ENCODE measurements around the gene NXN.

DNA sequence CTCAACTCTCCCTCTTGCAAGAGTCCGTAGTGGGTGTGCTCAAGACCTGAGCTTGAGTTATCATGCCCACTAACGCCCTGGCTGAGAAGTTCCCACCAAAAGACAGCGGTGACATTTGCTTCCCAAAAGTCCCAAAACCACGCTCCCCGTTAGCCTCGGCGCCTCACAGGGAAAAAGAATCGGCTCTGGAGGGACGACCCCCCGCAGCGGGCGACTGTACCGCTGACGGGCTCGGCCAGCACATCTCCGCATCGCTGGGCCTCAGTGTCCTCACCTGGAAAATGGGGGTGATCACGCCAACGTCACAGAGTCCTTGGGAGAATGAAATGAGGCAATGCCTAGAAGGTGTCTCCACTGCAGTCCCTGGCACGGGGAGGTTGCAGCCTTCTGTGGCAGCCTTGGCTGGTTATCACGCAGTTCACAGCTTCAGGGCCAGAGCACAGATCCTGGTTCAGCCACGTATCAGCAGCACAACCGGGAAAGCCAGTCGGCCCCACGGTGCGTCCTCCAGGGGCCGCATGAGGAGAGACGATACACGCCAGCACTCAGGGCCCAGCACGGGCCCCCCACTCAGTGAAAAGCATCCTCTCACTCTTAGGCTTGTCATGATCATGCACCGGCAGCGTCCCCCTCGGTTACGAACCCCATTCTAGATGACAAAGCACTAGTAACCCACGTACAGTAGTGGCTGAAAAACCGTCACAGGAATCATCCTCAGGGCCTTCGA is 32.9 kb downstream of the NXN start:
- TF ChIP-seq EZH2 (IDR thresholded peaks at IDR 0.05; ENCODE audit: insufficient read depth, poor library complexity, severe bottlenecking) (no peak), EZH2phosphoT487 (IDR thresholded peaks at IDR 0.05; ENCODE audit: insufficient read depth, low read depth) (no peak)

All from GM23248 (cell line).